Naive thymus-derived CD4-positive, alpha-beta T cell (primary cell): ENCODE data around the gene PTPRM. TPM values are rescaled to one million over a fixed set of nuclear protein-coding genes. Genes with fewer than 3 reads are reported as not detected.

Experiments
- ATAC-seq: fragments of 150-1000 bp; cut with Tn5 transposase; 2 replicates; pipeline ENCODE4 v1.10.0; 2021; ENCODE audit warnings: mild to moderate bottlenecking, moderate library complexity
- CTCF ChIA-PET: fragments of 350-600 bp; sonication (Branson Sonifier 250); formaldehyde crosslinking; loops from one replicate; lab custom pipeline; 2021; ENCODE audit warnings: antibody characterized with exemption; lab: Charles Lee
- POLR2A ChIA-PET: fragments of 350-600 bp; sonication (Branson Sonifier 250); formaldehyde crosslinking; loops from one replicate; lab custom pipeline; 2021; ENCODE audit warnings: antibody characterized with exemption, inconsistent platforms; lab: Charles Lee
- DNase-seq, 9 donors: peaks; one replicate each; pipeline versions ENCODE4 v3.0.0 to v3.0.0-alpha.2; 2020 to 2022; ENCODE audit warnings: mixed read lengths in 1 of 9
- H3K27ac ChIP-seq: one replicate; pipeline ENCODE4 v1.7.0; 2013; ENCODE audit warnings: mild to moderate bottlenecking, low read depth, low read length, moderate library complexity
- H3K27me3 ChIP-seq, 2 donors: one replicate each; pipeline ENCODE4 v1.7.0; 2013; ENCODE audit warnings: low read length in 2 of 2, mild to moderate bottlenecking in 2 of 2, moderate library complexity in 2 of 2; ENCODE audit not compliant: control insufficient read depth in 2 of 2, insufficient read depth in 2 of 2
- H3K36me3 ChIP-seq, 3 experiments: 1 replicate in 2 of 3; 2 replicates in 1 of 3; pipeline ENCODE4 v1.7.0; 2013; ENCODE audit warnings: low read length in 3 of 3, mild to moderate bottlenecking in 3 of 3, moderate library complexity in 1 of 3; ENCODE audit not compliant: insufficient read depth in 3 of 3, control insufficient read depth in 2 of 3
- H3K4me1 ChIP-seq, 2 donors: one replicate each; pipeline ENCODE4 v1.7.0; 2013; ENCODE audit warnings: low read length in 2 of 2, mild to moderate bottlenecking in 2 of 2, moderate library complexity in 1 of 2; ENCODE audit not compliant: control insufficient read depth in 2 of 2, insufficient read depth in 2 of 2
- H3K4me3 ChIP-seq: 2 replicates; pipeline ENCODE4 v1.7.0; 2013; ENCODE audit warnings: mild to moderate bottlenecking, low read length
- H3K9me3 ChIP-seq, 3 experiments: 1 replicate in 2 of 3; 2 replicates in 1 of 3; pipeline ENCODE4 v1.7.0; 2013; ENCODE audit warnings: low read length in 3 of 3; ENCODE audit not compliant: control insufficient read depth in 2 of 3
- H3K27ac Mint-ChIP-seq, 9 donors: one replicate each; pipeline ENCODE4 v1.8.0; 2020 to 2022; ENCODE audit warnings: mixed read lengths in 9 of 9, mild to moderate bottlenecking in 8 of 9, moderate library complexity in 5 of 9, inconsistent platforms in 2 of 9
- H3K27me3 Mint-ChIP-seq, 5 donors: one replicate each; pipeline ENCODE4 v1.8.0; 2021 to 2022; ENCODE audit warnings: mixed read lengths in 5 of 5, mild to moderate bottlenecking in 1 of 5
- H3K36me3 Mint-ChIP-seq, 5 donors: one replicate each; pipeline ENCODE4 v1.8.0; 2020 to 2022; ENCODE audit warnings: mixed read lengths in 5 of 5, mild to moderate bottlenecking in 3 of 5, inconsistent platforms in 1 of 5
- H3K4me1 Mint-ChIP-seq, 7 donors: one replicate each; pipeline ENCODE4 v1.8.0; 2020 to 2022; ENCODE audit warnings: mixed read lengths in 7 of 7, mild to moderate bottlenecking in 3 of 7, inconsistent platforms in 1 of 7
- H3K4me3 Mint-ChIP-seq, 10 donors: one replicate each; pipeline ENCODE4 v1.8.0; 2020 to 2022; ENCODE audit warnings: mild to moderate bottlenecking in 10 of 10, mixed read lengths in 10 of 10, moderate library complexity in 6 of 10, inconsistent platforms in 2 of 10
- H3K9me3 Mint-ChIP-seq, 11 donors: one replicate each; pipeline ENCODE4 v1.8.0; 2020 to 2022; ENCODE audit warnings: mixed read lengths in 11 of 11, mild to moderate bottlenecking in 4 of 11, inconsistent platforms in 1 of 11, moderate library complexity in 1 of 11
- intact Hi-C, 2 donors: fragments of 100-400 bp; cut with micrococcal nuclease; formaldehyde crosslinking; loops; one replicate each; pipeline ENCODE4 v1.15.1; 2023
- polyA plus RNA-seq, 2 donors: library from polyadenylated mRNA; unstranded; fragments of 300-500 nt; fragmentation: Illumina TruSeq; gene quantifications; one replicate each; pipeline ENCODE4 v1.2.3, GENCODE V29; 2021
- total RNA-seq, 6 experiments: library from RNA in 5 of 6; stranded (reverse) in 5 of 6; gene quantifications; 1 replicate in 5 of 6; 2 replicates in 1 of 6; pipeline ENCODE4 v1.2.3 and lab custom pipeline; 2021 to 2026

Gene PTPRM
- total and polyA plus RNA-seq, 7 experiments from 2014 or later = 3.8 to 21.2 (median 8.4) TPM

DNA sequence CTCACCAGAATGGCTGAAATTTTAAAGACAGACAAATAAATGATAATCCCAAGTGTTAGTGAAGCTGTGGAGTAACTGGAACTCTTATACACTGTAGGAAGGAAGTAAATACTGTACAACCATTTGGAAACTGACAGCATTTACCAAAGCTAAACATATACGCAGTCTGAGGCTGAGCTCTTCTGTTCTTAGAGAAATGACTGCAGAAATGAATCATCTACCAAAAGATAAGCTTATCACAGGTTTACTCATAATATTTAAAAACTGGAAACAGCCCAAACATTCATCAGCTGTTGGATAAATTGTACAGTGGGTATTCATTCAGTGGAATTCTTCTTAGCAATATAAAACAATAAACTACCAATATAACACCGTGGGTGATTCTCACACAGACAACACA, 824.0 kb downstream of the PTPRM start:
- CTCF ChIA-PET = no interaction called here
- no peaks in the 10 kb centered on the region for H3K27me3 ChIP-seq
- no peaks in the 10 kb centered on the region for H3K9me3 ChIP-seq
- Mint-ChIP-seq H3K4me3 (no peak overlapping the region), H3K27me3 (peaks cover 0 to 8% (median 0%) of the 10 kb centered on the region in 5 donors), H3K9me3 (peaks cover 0 to 4% (median 0%) of the 10 kb centered on the region in 11 donors), H3K36me3 (peaks cover 0 to 33% (median 8%) of the 10 kb centered on the region in 5 donors), H3K4me1 (no peaks in the 10 kb centered on the region), H3K27ac (no peak overlapping the region)
- no peak overlapping the region for H3K4me3 ChIP-seq
- ATAC-seq (no peak), DNase-seq (no peak)
- no peaks in the 10 kb centered on the region for H3K4me1 ChIP-seq
- H3K27ac ChIP-seq = no peak overlapping the region
- intact Hi-C loops = no loop called here
- peaks cover 0 to 2% (median 0%) of the 10 kb centered on the region in 3 experiments for H3K36me3 ChIP-seq
- POLR2A ChIA-PET = no interaction called here

DNA sequence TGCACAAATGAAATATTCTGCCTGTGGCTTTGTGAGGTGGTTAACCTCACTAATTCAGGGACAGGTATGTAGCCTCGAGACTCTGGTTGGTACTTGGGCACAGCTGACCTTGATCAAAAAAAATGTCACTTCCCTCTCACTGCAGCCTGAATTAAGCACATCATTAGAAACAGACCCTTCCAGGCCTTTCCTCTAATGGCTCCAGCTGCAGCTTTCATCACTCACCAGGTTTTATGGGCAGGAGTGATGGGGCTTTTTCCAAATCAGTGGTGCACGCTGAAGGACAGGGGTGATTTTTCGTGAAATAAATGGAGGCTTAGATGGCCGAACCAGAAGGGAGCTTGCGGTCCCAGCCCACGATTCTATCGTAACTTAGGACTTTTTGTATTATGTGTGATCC, 829.1 kb downstream of the PTPRM start:
- peaks cover 0 to 16% (median 0%) of the 10 kb centered on the region in 5 donors for H3K36me3 Mint-ChIP-seq
- CTCF ChIA-PET = no interaction called here
- no peak overlapping the region for H3K27ac Mint-ChIP-seq
- no peaks in the 10 kb centered on the region for H3K4me1 Mint-ChIP-seq
- intact Hi-C loops = no loop called here
- H3K27ac ChIP-seq = no peak overlapping the region
- no peaks in the 10 kb centered on the region for H3K27me3 Mint-ChIP-seq
- no peaks in the 10 kb centered on the region for H3K9me3 Mint-ChIP-seq
- H3K27me3 ChIP-seq = no peaks in the 10 kb centered on the region
- no peak for DNase-seq
- no peaks in the 10 kb centered on the region for H3K9me3 ChIP-seq
- H3K36me3 ChIP-seq = peaks cover 0 to 2% (median 0%) of the 10 kb centered on the region in 3 experiments
- no peaks in the 10 kb centered on the region for H3K4me1 ChIP-seq
- no peak overlapping the region for H3K4me3 Mint-ChIP-seq
- POLR2A ChIA-PET = no interaction called here
- ATAC-seq = no peak
- H3K4me3 ChIP-seq = no peak overlapping the region

DNA sequence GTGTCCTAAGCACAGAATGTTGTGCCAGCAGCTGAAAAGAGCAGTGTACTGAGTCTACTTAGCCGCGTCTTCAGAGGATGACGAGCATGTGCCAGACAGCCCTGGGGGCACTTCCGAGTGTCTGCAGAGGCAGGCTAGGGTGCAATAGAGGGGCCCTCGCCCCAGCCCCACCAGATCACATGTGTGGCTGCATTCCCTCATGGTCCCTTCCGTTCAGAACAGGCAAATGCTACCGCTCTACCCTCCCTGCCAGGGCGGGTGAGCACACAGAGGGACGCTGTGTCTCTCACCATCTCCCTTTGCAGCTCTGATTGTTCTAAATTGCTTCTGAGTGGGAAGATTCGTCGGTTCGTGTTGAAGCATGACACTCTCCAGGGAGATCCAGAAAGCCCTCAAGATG, 829.9 kb downstream of the PTPRM start:
- Histone ChIP-seq H3K9me3 (no peaks in the 10 kb centered on the region), H3K4me1 (no peaks in the 10 kb centered on the region), H3K36me3 (peaks cover 0 to 2% (median 0%) of the 10 kb centered on the region in 3 experiments), H3K27ac (no peak overlapping the region), H3K27me3 (no peaks in the 10 kb centered on the region), H3K4me3 (no peak overlapping the region)
- peaks cover 0 to 16% (median 0%) of the 10 kb centered on the region in 5 donors for H3K36me3 Mint-ChIP-seq
- H3K4me1 Mint-ChIP-seq = no peaks in the 10 kb centered on the region
- ChIA-PET CTCF (no interaction called here), POLR2A (no interaction called here)
- no peak overlapping the region for H3K4me3 Mint-ChIP-seq
- intact Hi-C loops = no loop called here
- no peak for ATAC-seq
- no peaks in the 10 kb centered on the region for H3K9me3 Mint-ChIP-seq
- H3K27ac Mint-ChIP-seq = no peak overlapping the region
- no peaks in the 10 kb centered on the region for H3K27me3 Mint-ChIP-seq
- DNase-seq = no peak

DNA sequence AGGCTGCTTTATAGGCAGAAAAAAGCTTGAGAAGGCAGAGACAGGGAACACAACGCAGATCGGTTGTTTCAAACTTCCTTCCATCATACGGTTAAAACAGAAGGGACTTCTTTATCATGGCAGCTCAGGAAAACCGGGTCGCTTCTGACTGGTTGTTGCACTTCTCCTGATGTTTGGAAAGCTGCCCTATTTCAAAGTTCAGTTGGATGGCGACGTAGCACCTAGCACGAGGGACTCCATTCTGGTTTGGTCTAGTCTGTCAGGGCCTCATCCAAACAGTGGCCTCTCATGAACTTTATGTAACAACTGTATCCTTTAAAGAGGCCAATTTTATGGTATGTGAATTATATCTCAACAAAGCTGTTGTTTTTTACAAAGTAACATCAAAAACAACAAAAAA, 832.0 kb downstream of the PTPRM start:
- Mint-ChIP-seq H3K9me3 (peaks cover 0 to 1% (median 0%) of the 10 kb centered on the region in 11 donors), H3K4me3 (no peak overlapping the region), H3K27me3 (no peaks in the 10 kb centered on the region), H3K36me3 (peaks cover 0 to 11% (median 0%) of the 10 kb centered on the region in 5 donors), H3K4me1 (no peaks in the 10 kb centered on the region), H3K27ac (no peak overlapping the region)
- DNase-seq (no peak), ATAC-seq (no peak)
- intact Hi-C loops = no loop called here
- Histone ChIP-seq H3K4me1 (no peaks in the 10 kb centered on the region), H3K27ac (no peak overlapping the region), H3K9me3 (no peaks in the 10 kb centered on the region), H3K27me3 (no peaks in the 10 kb centered on the region), H3K4me3 (no peak overlapping the region), H3K36me3 (no peaks in the 10 kb centered on the region)
- ChIA-PET CTCF (no interaction called here), POLR2A (no interaction called here)

DNA sequence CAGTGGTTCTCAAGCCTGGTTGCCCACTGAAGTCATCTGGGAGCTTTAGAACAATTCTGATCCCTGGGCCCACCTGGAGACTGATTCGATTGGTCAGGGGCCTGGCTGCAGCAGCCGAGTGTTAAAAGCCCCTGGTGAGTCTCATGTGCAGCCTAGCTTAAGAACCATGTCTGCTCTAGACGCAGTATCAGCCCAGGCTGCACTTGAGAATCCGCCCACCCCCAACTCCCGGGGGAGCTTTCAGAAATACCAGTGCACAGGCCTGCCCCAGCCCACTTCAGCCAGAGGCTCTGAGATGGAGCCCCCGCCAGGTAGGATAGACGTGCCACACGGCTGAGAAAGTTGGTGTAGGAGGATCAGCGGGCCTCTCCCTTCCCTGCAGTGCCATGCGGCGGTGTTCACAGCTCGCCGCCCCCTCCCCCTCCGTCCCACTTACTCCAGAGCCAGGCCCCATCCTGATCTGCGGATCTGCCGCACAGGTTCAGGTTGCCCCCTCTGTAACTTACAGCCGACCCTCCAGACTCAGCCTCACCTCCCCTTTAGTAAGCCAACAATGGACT, 833.2 kb downstream of the PTPRM start:
- intact Hi-C loops = no loop called here
- ChIA-PET CTCF (no interaction called here), POLR2A (no interaction called here)
- Histone ChIP-seq H3K27ac (no peak overlapping the region), H3K36me3 (no peaks in the 10 kb centered on the region), H3K4me3 (no peak overlapping the region), H3K4me1 (no peaks in the 10 kb centered on the region), H3K27me3 (no peaks in the 10 kb centered on the region), H3K9me3 (no peaks in the 10 kb centered on the region)
- peaks cover 0 to 4% (median 0%) of the 10 kb centered on the region in 11 donors for H3K9me3 Mint-ChIP-seq
- H3K36me3 Mint-ChIP-seq = peaks cover 0 to 12% (median 0%) of the 10 kb centered on the region in 5 donors
- no peaks in the 10 kb centered on the region for H3K4me1 Mint-ChIP-seq
- ATAC-seq (no peak), DNase-seq (no peak)
- no peaks in the 10 kb centered on the region for H3K27me3 Mint-ChIP-seq
- H3K4me3 Mint-ChIP-seq = no peak overlapping the region
- H3K27ac Mint-ChIP-seq = no peak overlapping the region

DNA sequence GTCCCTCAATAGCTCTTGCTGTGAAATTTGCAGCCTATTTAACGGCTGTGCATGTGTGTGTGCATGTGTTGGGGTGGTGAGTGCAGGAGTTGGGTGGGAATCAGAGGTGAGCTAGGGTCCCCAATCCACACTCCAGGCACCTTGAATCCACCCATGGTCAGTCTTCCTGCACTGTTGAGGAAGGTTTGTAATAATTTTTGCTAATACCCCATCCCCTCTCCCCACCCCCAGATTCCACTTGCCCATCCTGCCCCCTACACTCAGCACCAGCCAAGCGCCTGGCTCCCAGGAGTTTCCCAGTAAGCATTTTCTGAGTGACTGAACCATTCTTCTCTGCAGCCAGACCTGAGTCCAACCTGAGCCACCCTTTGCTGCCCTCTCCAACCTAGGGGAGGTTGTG, 833.7 kb downstream of the PTPRM start:
- ATAC-seq (no peak), DNase-seq (no peak)
- no peaks in the 10 kb centered on the region for H3K27me3 ChIP-seq
- H3K27ac ChIP-seq = no peak overlapping the region
- no peaks in the 10 kb centered on the region for H3K4me1 Mint-ChIP-seq
- H3K9me3 Mint-ChIP-seq = peaks cover 0 to 4% (median 0%) of the 10 kb centered on the region in 11 donors
- no peak overlapping the region for H3K4me3 Mint-ChIP-seq
- no peaks in the 10 kb centered on the region for H3K9me3 ChIP-seq
- H3K27ac Mint-ChIP-seq = no peak overlapping the region
- H3K4me3 ChIP-seq = no peak overlapping the region
- peaks cover 0 to 14% (median 0%) of the 10 kb centered on the region in 5 donors for H3K36me3 Mint-ChIP-seq
- intact Hi-C loops = no loop called here
- H3K4me1 ChIP-seq = no peaks in the 10 kb centered on the region
- ChIA-PET POLR2A (no interaction called here), CTCF (no interaction called here)
- H3K36me3 ChIP-seq = no peaks in the 10 kb centered on the region
- no peaks in the 10 kb centered on the region for H3K27me3 Mint-ChIP-seq

DNA sequence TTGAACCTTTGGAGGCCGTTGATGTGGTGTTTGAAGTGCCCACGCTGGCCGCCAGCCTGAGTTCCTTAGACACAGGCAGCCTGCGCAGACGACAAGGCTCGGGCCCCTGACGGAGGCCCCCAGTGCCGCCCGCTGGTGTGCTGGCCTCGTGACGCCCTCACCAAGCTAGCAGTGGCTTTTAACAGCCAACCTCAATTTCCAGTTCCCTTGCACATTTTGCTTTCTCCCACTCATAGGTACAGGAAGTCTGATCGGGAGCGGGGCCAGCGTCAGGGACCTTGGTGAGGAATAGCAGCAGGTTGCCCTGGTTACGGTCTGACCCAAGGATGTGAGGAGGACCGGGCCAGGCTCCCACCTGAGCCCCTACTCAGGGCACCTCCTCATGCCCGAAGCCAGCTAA, 834.5 kb downstream of the PTPRM start:
- no peak overlapping the region for H3K4me3 Mint-ChIP-seq
- no peaks in the 10 kb centered on the region for H3K4me1 Mint-ChIP-seq
- no peaks in the 10 kb centered on the region for H3K4me1 ChIP-seq
- no peaks in the 10 kb centered on the region for H3K27me3 Mint-ChIP-seq
- peaks cover 0 to 4% (median 0%) of the 10 kb centered on the region in 11 donors for H3K9me3 Mint-ChIP-seq
- POLR2A ChIA-PET = no interaction called here
- DNase-seq = no peak
- H3K36me3 Mint-ChIP-seq = peaks cover 0 to 15% (median 5%) of the 10 kb centered on the region in 5 donors
- no peak overlapping the region for H3K27ac ChIP-seq
- no peaks in the 10 kb centered on the region for H3K9me3 ChIP-seq
- intact Hi-C loops = no loop called here
- H3K4me3 ChIP-seq = no peak overlapping the region
- no peaks in the 10 kb centered on the region for H3K36me3 ChIP-seq
- ATAC-seq = no peak
- CTCF ChIA-PET = no interaction called here
- H3K27me3 ChIP-seq = no peaks in the 10 kb centered on the region
- no peak overlapping the region for H3K27ac Mint-ChIP-seq
